GM06990 (cell line): ENCODE data around the gene ERVK3-1.

Experiments
- DNase-seq: peaks from one replicate; pipeline ENCODE4 v3.0.0-alpha.2; 2011; ENCODE audit not compliant: insufficient read length; ENCODE audit errors: extremely low read depth
- H3K27me3 ChIP-seq: replicated peaks from 2 replicates; pipeline ENCODE4 v1.6.0; 2011; ENCODE audit warnings: low read length; ENCODE audit not compliant: control insufficient read depth, insufficient read depth
- H3K36me3 ChIP-seq: 2 replicates; pipeline ENCODE4 v1.5.1; 2011; ENCODE audit warnings: low read length; ENCODE audit not compliant: control insufficient read depth, insufficient read depth
- H3K4me3 ChIP-seq: replicated peaks from 2 replicates; pipeline ENCODE4 v1.5.1; 2011; ENCODE audit warnings: low read depth, mild to moderate bottlenecking, control low read depth, low read length
- CTCF ChIP-seq: IDR thresholded peaks from 2 replicates; pipeline ENCODE4 v1.5.1; 2011; ENCODE audit warnings: low read length, control low read depth, mild to moderate bottlenecking, inconsistent platforms; ENCODE audit not compliant: insufficient read depth, poor library complexity, severe bottlenecking

Gene ERVK3-1

DNA sequence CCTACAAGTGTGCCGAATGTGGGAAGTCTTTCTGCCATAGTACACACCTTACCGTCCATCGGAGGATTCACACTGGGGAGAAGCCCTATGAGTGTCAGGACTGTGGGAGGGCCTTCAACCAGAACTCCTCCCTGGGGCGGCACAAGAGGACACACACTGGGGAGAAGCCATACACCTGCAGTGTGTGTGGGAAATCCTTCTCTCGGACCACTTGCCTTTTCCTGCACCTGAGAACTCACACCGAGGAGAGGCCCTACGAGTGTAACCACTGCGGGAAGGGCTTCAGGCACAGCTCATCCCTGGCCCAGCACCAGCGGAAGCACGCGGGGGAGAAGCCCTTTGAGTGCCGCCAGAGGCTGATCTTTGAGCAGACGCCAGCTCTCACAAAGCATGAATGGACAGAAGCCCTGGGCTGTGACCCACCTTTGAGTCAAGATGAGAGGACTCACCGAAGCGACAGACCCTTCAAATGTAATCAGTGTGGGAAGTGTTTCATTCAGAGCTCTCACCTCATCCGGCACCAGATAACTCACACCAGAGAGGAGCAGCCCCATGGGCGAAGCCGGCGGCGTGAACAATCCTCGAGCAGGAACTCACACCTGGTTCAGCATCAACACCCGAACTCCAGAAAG is 10.3 kb upstream of the ERVK3-1 start:
- Histone ChIP-seq H3K27me3 (no peaks in the 10 kb centered on the region), H3K4me3 (no peak overlapping the region), H3K36me3 (peaks cover 25% of the 10 kb centered on the region)
- TF ChIP-seq CTCF = no peak
- DNase-seq = no peak

- Histone ChIP-seq H3K27me3 (no peaks in the 10 kb centered on the region), H3K4me3 (no peak overlapping the region), H3K36me3 (peaks cover 27% of the 10 kb centered on the region)
- DNase-seq = no peak
- no peak for TF ChIP-seq CTCF
These were observed 9.1 kb upstream of the ERVK3-1 start for GRCh38 chr19:58296104-58296503.

GRCh38 chr19:58300620-58301019 is 4.6 kb upstream of the ERVK3-1 start:
- H3K27me3 ChIP-seq = no peaks in the 10 kb centered on the region
- no peak overlapping the region for H3K4me3 ChIP-seq
- H3K36me3 ChIP-seq = peaks cover 4% of the 10 kb centered on the region
- TF ChIP-seq CTCF = no peak
- DNase-seq = no peak

- Histone ChIP-seq H3K4me3 (no peak overlapping the region), H3K27me3 (no peaks in the 10 kb centered on the region), H3K36me3 (peaks cover 14% of the 10 kb centered on the region)
- no peak for TF ChIP-seq CTCF
- DNase-seq = no peak
These were observed 922 bp upstream of the ERVK3-1 start for GRCh38 chr19:58304255-58304654.

DNA sequence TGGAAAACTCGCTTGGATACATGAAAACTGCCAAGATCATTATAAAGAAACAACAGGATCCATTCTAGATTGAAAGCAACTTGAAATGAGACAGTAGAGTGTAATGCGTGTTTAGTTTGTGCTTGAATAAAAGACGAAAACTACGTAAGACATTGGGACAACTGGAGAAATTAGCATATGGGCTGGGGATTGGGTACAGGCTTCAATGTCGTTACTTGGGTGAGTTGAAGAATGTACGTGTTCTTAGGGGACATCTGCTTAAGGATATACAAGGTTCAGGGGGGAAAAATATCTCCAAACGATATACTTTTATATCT is 471 bp upstream of the ERVK3-1 start:
- Histone ChIP-seq H3K4me3 (peak overlapping the region; percentile 41), H3K27me3 (no peaks in the 10 kb centered on the region), H3K36me3 (peaks cover 14% of the 10 kb centered on the region)
- TF ChIP-seq CTCF = no peak
- DNase-seq = no peak

- Histone ChIP-seq H3K27me3 (no peaks in the 10 kb centered on the region), H3K36me3 (peaks cover 10% of the 10 kb centered on the region), H3K4me3 (peak overlapping the region; percentile 91)
- DNase-seq = no peak
- no peak for TF ChIP-seq CTCF
These were observed 751 bp downstream of the ERVK3-1 start for GRCh38 chr19:58305932-58306323.
